ENCODE data around the gene PLA2G4A.

PLA2G4A gene

GRCh38 chr1:186865857-186866256 is 37.1 kb downstream of the PLA2G4A start:
- no peaks in the 10 kb centered on the region for H3F3A ChIP-seq (ENCODE audit: insufficient read depth, low read length)
- H3K27ac ChIP-seq (ENCODE audit: low read depth, low read length, poor library complexity, severe bottlenecking): no peak overlapping the region
- no peaks in the 10 kb centered on the region for H4K20me1 ChIP-seq (ENCODE audit: insufficient read depth, low read length)
- no peaks in the 10 kb centered on the region for H3K36me3 ChIP-seq (ENCODE audit: insufficient read depth, low read length)
- no peak overlapping the region for H2AFZ ChIP-seq (ENCODE audit: low read length)
- H3K9ac ChIP-seq (ENCODE audit: low read length): no peak overlapping the region
- H3K9me3 ChIP-seq (ENCODE audit: low read length): no peaks in the 10 kb centered on the region
- TF ChIP-seq EZH2 (IDR thresholded peaks at IDR 0.05; ENCODE audit: borderline replicate concordance, low read length) (no peak), CTCF (IDR thresholded peaks at IDR 0.05; ENCODE audit: low read length) (no peak)
- H3K9me2 ChIP-seq (ENCODE audit: low read depth, low read length): no peaks in the 10 kb centered on the region
- H3K27me3 ChIP-seq (ENCODE audit: insufficient read depth, low read length): no peaks in the 10 kb centered on the region
- H3K79me2 ChIP-seq (ENCODE audit: insufficient read depth, low read length): no peaks in the 10 kb centered on the region
- H3K4me2 ChIP-seq (ENCODE audit: low read length): no peak overlapping the region
- H3K4me3 ChIP-seq (ENCODE audit: low read depth, low read length, poor library complexity, severe bottlenecking): no peak overlapping the region
- H3K4me1 ChIP-seq (ENCODE audit: insufficient read depth, low read length, severe bottlenecking): no peaks in the 10 kb centered on the region

GRCh38 chr1:186869526-186870228 is 40.9 kb downstream of the PLA2G4A start:
- H3K27ac ChIP-seq (ENCODE audit: low read depth, low read length, poor library complexity, severe bottlenecking): no peak overlapping the region
- TF ChIP-seq EZH2 (IDR thresholded peaks at IDR 0.05; ENCODE audit: borderline replicate concordance, low read length) (no peak), CTCF (IDR thresholded peaks at IDR 0.05; ENCODE audit: low read length) (no peak)
- H3K4me1 ChIP-seq (ENCODE audit: insufficient read depth, low read length, severe bottlenecking): no peaks in the 10 kb centered on the region
- no peak overlapping the region for H3K9ac ChIP-seq (ENCODE audit: low read length)
- H3K4me2 ChIP-seq (ENCODE audit: low read length): no peak overlapping the region
- no peaks in the 10 kb centered on the region for H3K9me3 ChIP-seq (ENCODE audit: low read length)
- H3K79me2 ChIP-seq (ENCODE audit: insufficient read depth, low read length): no peaks in the 10 kb centered on the region
- H3K36me3 ChIP-seq (ENCODE audit: insufficient read depth, low read length): no peaks in the 10 kb centered on the region
- no peak overlapping the region for H3K4me3 ChIP-seq (ENCODE audit: low read depth, low read length, poor library complexity, severe bottlenecking)
- H3F3A ChIP-seq (ENCODE audit: insufficient read depth, low read length): no peaks in the 10 kb centered on the region
- H3K9me2 ChIP-seq (ENCODE audit: low read depth, low read length): no peaks in the 10 kb centered on the region
- H4K20me1 ChIP-seq (ENCODE audit: insufficient read depth, low read length): no peaks in the 10 kb centered on the region
- no peak overlapping the region for H2AFZ ChIP-seq (ENCODE audit: low read length)
- no peaks in the 10 kb centered on the region for H3K27me3 ChIP-seq (ENCODE audit: insufficient read depth, low read length)

DNA sequence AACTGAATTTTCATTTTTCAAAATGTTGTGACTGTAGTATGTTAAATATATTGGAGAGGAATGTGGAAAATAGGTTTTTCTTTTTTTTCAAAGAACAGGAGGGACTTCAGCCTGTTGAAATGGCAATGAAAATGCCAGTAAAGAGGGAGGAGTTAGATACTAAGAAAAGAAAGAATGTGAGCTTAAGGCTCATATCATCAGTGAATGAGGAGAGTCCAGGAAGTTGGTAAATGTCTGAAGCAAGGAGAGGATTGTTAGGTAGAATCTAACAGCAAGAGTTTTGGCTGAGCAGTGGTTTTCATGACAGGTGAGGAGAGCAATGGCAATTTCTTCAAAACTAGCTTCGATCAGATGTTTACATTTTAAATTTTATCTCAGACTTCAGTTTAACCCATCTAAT is 43.0 kb downstream of the PLA2G4A start:
- no peak overlapping the region for H2AFZ ChIP-seq (ENCODE audit: low read length)
- TF ChIP-seq EZH2 (IDR thresholded peaks at IDR 0.05; ENCODE audit: borderline replicate concordance, low read length) (no peak), CTCF (IDR thresholded peaks at IDR 0.05; ENCODE audit: low read length) (no peak)
- no peaks in the 10 kb centered on the region for H3K9me2 ChIP-seq (ENCODE audit: low read depth, low read length)
- no peak overlapping the region for H3K27ac ChIP-seq (ENCODE audit: low read depth, low read length, poor library complexity, severe bottlenecking)
- H3K4me2 ChIP-seq (ENCODE audit: low read length): no peak overlapping the region
- H3K4me1 ChIP-seq (ENCODE audit: insufficient read depth, low read length, severe bottlenecking): no peaks in the 10 kb centered on the region
- H4K20me1 ChIP-seq (ENCODE audit: insufficient read depth, low read length): no peaks in the 10 kb centered on the region
- H3K27me3 ChIP-seq (ENCODE audit: insufficient read depth, low read length): no peaks in the 10 kb centered on the region
- no peak overlapping the region for H3K9ac ChIP-seq (ENCODE audit: low read length)
- H3K36me3 ChIP-seq (ENCODE audit: insufficient read depth, low read length): no peaks in the 10 kb centered on the region
- no peak overlapping the region for H3K4me3 ChIP-seq (ENCODE audit: low read depth, low read length, poor library complexity, severe bottlenecking)
- no peaks in the 10 kb centered on the region for H3F3A ChIP-seq (ENCODE audit: insufficient read depth, low read length)
- H3K9me3 ChIP-seq (ENCODE audit: low read length): no peaks in the 10 kb centered on the region
- no peaks in the 10 kb centered on the region for H3K79me2 ChIP-seq (ENCODE audit: insufficient read depth, low read length)

Measured in OCI-LY1 (cell line).